HG02840 (cell line): ENCODE results near the gene ATG2B.
"Not testable (repeated sequence)": the region's sequence is repeated elsewhere in the genome, so short reads cannot be mapped to it uniquely, and the experiment has no call there.

Experiments used
- ATAC-seq: cut with Tn5 transposase; IDR thresholded peaks from one replicate; pipeline ENCODE4 v1.9.1; 2021; ENCODE audit warnings: mild to moderate bottlenecking, moderate library complexity, moderate number of reproducible peaks; ENCODE audit not compliant: unreplicated experiment, low FRiP score

The ATG2B gene

GRCh38 chr14:96255501-96256366 lies 107.4 kb downstream of the ATG2B start, which contains the start of gene BDKRB1:
BDKRB1 (plus strand) TSS chr14:96256210; CDS start chr14:96263683, 7,473 bp downstream.
- no peak for ATAC-seq

- no peak for ATAC-seq
Measured at GRCh38 chr14:96254687-96255086, 108.5 kb downstream of the ATG2B start.

- ATAC-seq = no peak
Measured at GRCh38 chr14:96252999-96253539, 110.1 kb downstream of the ATG2B start.

GRCh38 chr14:96252323-96252998 lies 110.7 kb downstream of the ATG2B start:
- ATAC-seq = no peak

GRCh38 chr14:96251656-96252155 lies 111.4 kb downstream of the ATG2B start:
- ATAC-seq = no peak

- no peak for ATAC-seq
Measured at GRCh38 chr14:96250485-96250884, 112.7 kb downstream of the ATG2B start.

GRCh38 chr14:96249029-96249428 lies 114.1 kb downstream of the ATG2B start:
- ATAC-seq = no peak

- no peak for ATAC-seq
Measured at GRCh38 chr14:96247031-96247430, 116.1 kb downstream of the ATG2B start.

- no peak for ATAC-seq
Measured at GRCh38 chr14:96246539-96246847, 116.6 kb downstream of the ATG2B start.

- ATAC-seq = no peak
Measured at GRCh38 chr14:96245710-96246538, 117.2 kb downstream of the ATG2B start.

GRCh38 chr14:96245074-96245473 lies 118.1 kb downstream of the ATG2B start:
- not testable (repeated sequence) for ATAC-seq

GRCh38 chr14:96243785-96244184 lies 119.4 kb downstream of the ATG2B start:
- no peak for ATAC-seq

- ATAC-seq = no peak
Measured at GRCh38 chr14:96242126-96242525, 121.0 kb downstream of the ATG2B start.

GRCh38 chr14:96240641-96241040 lies 122.5 kb downstream of the ATG2B start:
- no peak for ATAC-seq

- ATAC-seq = no peak
Measured at GRCh38 chr14:96239711-96240141, 123.4 kb downstream of the ATG2B start.

- no peak for ATAC-seq
Measured at GRCh38 chr14:96238676-96239265, 124.4 kb downstream of the ATG2B start.

GRCh38 chr14:96237641-96238040 lies 125.5 kb downstream of the ATG2B start:
- no peak for ATAC-seq

GRCh38 chr14:96235426-96235825 lies 127.7 kb downstream of the ATG2B start:
- ATAC-seq = no peak

GRCh38 chr14:96233661-96234060 lies 129.5 kb downstream of the ATG2B start:
- no peak for ATAC-seq

- no peak for ATAC-seq
Measured at GRCh38 chr14:96232506-96232905, 130.6 kb downstream of the ATG2B start.
